GM18511 (cell line): ENCODE measurements around the gene OR14I1.

Source experiments
- ATAC-seq: cut with Tn5 transposase; IDR thresholded peaks from one replicate; pipeline ENCODE4 v1.9.1; 2021; ENCODE audit warnings: mild to moderate bottlenecking, moderate library complexity; ENCODE audit not compliant: unreplicated experiment

Gene OR14I1

DNA sequence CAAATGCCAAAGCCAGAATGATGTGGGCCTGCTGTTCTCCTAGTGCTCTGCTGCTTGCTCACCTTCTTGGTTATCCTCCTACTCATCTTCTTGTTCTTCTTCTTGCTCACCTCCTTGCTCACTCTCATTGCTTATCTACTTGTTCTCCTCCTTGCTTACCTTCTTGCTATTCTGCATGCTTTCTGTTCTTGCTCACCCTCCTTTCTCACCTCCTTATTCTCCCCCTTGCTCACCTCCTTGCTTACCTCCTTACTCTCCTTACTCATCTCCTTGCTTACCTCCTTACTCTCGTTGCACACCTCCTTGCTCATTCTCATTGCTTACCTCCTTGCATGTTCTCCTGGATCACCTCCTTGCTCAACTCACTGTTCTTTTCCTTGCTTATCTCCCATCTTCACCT lies at the start of gene OR14I1:
OR14I1 (minus strand) TSS at position 53 of the 400 bp plus-strand sequence.
- ATAC-seq: no peak

DNA sequence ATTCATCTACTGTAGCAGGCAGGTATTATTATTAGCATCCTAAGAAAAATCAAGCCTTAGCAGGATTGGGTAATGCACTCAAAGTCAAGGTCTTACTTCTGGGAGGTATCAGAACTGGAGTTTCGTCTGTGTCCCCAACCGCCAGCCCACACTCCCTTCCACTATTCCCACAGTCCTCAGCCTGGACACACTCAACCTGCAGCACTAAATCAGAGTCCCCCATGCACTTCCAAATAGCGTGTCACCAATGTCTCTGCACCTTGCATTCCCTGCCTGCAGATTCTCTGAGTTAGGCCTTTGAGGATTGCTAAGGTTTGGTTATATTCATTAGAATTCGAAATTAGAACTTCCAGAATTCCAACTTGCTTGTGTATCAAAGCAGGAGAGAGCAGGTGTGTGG lies 49.1 kb upstream of the OR14I1 start:
- no peak for ATAC-seq

DNA sequence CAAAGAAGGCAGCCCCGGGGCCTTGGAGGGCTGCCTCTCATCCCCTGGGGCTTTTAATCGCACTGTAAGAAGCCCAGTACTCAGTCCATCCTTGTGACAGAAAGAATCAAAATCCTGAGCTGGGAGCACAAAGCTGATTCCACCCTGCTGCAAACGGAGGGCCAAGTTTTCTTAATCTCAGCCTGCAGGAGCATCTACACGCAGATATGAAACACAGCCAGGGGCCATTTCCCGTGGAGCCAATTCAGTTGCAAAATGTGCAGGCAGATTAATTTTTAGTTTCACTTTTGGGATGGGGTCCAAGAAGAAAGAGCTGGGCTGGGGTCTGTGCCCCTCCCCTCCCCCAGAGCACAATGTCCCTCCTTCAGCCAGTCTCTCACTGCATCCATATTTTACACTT lies 48.6 kb upstream of the OR14I1 start:
- ATAC-seq: no peak

DNA sequence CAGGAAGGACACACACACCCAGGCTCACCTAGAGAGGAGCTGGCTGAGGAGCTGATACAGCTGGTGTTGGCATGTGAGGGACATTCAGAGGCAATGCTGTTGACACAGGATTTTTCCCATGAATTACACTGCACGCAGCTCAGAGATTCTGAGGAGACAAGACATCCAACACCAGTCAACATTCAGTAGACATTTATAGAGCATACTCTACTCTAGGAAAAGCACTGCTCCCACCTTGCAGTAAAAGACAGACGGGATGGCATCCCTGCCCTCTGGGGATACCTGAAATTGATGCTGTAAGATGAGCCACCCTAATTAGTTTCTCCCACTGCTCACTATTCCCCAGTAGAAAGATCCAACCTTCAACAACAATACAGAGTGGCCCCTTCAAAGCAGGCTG lies 47.9 kb upstream of the OR14I1 start:
- ATAC-seq: no peak

DNA sequence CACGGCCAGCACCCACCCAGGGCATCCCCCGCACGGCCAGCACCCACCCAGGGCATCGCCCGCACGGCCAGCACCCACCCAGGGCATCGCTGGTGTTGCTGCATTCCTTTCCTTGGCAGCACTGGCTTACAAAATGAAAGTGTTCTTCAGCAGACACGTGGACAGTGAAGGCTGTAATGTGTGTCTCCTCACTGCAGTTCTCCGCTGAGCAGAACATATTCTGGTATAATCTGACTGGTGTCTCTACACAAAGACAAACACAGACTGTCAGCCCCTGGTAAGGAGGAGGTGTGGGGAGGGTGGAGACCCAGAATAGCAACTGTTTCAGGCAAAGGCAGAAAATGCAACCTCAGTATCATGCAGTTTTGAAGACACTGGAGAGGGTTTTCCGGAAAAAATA lies 45.6 kb upstream of the OR14I1 start:
- ATAC-seq: no peak

DNA sequence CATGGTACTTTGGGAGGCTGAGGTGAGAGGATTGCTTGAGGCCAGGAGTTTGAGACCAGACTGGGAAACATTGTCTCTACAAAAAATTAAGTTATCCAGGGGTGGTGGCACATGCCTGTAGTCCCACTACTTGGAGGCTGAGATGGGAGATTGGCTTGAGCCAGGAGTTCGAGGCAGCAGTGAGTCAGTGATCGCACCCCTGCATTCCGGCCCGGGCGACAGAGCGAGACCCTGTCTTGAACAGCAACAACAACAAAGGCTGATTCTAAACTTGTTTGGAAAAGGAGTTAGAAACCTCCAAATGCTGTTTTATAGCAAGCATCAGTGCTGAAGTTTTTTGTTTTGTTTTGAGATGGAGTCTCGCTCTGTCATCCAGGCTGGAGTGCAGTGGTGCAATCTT lies 38.3 kb upstream of the OR14I1 start:
- no peak for ATAC-seq

DNA sequence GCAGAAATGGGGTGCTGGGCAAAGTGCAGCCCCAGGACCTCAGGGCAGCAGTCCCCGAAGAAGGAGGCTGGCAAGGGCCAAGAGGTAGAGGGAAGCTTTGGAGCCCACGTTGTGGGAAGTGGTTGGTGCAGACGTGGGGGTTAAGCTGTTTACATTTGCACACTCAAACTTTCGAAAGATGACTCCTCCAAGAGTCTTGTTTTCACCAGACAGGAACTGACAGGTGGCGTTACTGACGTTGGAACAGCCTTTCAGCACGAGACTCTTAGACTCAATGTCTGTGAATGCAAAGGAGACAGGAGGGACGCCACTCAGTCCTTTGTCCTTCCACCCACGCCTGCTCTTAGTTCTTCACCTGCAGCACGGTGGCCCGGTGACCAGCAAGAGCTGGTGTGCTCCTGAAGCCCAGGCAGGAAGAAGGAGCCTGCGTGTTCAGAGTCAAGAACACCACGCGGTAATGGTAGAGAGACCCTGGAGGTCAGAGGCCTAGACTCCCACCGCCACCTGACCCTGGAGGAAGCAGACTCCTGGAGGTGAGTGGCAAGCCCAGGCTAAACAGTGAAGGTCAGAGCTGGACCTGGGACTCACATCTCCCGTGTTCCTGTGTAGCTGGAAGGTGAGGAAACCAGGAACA lies 37.1 kb upstream of the OR14I1 start:
- no peak for ATAC-seq

DNA sequence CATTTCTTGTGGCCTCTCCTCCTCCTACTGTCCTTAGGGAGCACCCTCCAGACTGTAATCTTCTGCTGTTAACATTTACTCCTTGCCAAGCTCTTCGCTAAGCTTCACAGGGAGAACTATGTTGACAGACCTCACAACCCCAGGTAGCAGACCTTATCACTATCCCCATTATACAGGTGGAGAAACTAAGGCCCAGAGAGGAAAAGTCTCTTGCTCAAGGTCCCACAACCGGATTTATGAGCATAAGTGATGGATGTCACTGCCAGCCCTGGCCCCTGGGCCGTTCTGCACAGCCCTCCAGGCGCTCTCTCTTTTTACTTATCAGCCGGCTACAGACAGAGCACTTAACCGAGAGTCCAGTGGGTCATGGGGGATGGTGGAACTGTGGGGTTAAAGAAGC lies 34.9 kb upstream of the OR14I1 start:
- ATAC-seq: no peak

DNA sequence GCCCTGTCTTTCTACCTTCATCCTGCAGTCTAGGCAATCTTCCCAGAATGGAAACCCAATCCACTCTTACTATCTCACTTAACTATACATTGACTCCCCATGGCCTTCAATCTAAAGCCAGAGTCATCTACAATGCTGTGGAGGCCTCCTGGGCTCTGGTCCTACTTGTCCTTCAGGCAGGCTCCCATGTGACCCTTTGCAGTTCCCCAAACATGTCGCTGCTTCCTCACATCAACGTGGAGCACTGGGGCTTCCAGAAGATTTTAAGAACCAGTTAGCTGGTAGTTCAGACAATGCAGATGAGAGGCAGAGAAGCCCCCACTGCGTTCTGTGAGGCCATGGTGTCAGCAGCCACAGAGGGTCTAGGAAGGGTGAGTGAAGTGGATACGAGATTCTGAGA lies 34.4 kb upstream of the OR14I1 start:
- no peak for ATAC-seq

DNA sequence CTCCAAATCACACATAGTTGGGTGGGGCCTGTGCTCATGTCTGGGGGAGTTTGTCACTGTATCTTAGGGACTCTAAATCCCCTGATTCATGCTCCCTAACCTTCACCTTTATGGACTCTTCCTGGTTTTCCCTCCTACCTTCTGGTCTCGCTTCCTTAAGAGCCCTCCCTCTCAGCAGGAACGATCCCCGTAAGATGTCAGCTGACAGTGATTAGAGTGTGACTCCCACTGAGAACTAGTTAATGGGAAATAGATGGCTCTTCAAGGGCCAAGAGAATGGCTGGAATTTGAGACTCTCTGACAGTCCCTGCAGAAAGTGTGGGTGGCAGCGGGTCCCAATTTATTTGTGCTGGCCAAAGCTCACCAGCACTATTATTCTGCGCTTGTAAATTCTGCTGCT lies 31.0 kb upstream of the OR14I1 start:
- ATAC-seq: no peak

DNA sequence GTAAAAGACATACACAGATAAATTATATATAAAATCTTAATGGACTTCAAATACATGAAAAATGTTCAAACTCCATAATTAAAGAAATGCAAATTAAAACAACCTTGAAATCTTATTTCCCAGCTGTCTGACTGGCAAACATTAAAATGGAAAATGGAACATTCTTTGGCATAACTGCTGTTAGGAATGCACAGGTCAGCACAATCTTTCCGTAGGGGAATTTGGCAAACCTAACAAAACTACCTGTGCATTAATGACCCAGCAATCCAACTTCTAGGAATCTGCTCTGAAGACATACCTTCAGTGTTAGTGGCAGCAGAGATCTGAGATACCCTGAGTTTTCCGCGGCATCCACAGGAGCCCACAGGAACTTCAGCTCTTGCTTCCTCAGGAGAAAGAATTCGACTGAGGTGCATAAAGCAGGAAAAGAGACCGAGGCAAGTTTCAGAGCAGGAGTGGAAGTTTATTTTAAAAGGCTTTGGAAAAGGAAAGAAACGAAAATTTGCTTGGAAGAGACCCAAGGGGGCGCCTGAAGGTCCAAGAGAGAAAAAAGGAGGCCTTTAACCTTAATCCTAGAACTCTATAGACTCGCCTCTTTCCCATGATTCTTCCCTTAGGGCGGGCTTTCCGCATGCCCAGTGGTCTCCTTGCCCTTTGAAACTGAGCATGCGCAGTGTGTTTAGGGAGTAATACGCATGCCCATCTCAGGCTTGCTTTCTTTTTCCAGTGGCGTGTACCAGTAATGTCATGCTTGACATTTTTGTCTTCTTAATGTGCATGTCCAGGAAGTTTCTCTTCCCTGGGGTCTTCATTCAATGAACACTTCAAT lies 28.2 kb upstream of the OR14I1 start:
- ATAC-seq: no peak

DNA sequence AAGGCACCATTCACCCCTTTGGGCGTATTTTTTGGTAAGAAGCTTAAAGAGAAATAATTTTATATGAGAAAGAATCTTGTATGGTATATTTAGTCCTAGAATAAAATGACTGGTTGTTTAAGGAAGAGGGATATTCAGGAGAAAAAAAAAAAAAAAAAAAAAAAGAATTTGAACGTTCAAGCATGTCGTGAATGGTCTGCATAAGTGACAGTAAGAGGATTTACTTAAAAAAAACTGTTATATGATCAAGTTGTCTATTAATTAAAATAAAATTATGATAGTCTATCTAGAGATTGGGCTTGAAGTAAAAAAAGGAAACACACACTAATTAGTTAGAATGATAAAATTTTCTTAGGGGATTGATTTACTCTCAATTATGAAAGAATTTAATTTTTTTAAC lies 11.7 kb upstream of the OR14I1 start:
- ATAC-seq: no peak

DNA sequence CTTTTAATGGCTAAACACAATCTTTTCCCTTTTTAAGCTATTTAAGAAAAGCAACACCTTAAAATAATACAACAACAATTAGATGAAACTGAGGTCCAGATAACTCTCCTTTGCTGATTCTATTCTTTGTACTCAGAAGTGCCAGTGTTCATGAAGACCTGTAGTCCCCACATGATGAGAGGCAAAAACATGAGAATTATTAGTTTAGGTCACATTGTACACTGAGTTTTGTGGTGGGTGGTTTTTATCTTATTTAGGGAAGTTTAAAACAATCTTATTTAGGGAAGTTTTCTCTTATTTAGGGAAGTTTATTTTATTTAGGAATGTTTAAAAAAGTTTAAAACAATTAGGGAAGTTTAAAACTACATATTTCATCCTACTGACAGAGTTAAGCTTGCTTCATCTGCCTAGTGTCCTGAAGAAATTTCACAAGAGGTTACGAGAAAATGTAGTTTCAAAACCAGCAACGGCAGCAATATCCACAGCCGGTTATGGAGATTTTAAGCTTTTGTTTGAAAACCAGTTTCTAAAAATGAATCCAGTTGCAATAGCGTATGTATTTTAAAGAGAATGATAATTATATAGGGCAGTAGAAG lies 7.8 kb upstream of the OR14I1 start:
- no peak for ATAC-seq

DNA sequence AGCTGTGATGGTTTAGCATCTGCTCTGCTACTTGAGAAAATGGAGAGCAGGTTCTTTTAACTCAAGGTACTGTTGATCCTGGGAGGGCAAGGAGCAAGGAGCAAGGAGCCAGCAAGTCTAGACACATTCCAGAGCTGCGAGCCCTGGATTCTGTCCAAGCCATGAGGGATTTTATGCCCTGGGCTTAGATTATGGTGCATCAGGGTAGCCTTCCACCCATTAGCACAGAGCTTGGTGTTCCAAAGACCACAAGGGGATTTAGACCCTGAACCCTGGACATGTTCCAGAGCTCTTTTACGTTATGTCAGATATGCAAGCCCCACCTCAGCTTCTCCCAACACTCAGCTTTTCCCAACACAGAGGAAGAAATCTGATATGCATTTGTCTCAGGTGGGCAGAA lies 2.0 kb upstream of the OR14I1 start:
- no peak for ATAC-seq

DNA sequence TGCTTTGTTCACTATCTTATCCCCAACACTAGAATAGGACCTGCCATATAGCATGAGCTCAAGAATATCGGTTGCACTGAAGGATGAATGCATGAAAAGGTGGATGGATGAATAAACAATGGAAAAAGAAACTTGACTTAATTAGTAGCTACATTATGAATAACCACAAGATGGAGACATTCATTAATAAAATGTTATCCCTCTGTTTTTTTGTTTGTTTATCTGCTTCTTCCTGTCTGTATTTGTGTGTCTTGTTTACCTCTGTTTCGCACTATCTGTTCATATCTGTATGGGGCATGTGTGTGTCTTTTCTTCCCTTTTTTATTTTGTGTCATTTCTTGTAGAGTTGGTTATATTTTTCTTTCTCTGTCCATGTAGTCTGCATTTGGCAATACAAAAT lies 1.1 kb upstream of the OR14I1 start:
- no peak for ATAC-seq

DNA sequence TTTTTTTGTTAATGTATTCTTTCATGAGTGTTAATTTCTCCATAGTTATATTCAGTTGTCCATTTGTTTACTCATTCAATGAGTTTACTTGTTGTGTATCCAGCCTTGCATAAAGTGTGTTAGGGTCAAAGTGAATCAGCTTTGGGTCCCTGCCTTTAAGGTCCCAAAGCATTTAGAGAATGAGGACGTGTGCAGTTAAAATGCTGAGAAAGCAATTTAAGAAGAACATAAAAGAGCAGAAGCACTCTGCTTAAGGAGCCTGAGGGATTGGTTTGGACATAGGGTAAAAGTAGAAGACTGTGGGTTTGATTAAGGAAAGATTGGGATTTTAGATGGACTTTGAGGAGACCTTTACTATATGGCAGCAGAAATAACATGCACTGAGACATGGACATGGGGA lies 3.5 kb downstream of the OR14I1 start:
- ATAC-seq: no peak

DNA sequence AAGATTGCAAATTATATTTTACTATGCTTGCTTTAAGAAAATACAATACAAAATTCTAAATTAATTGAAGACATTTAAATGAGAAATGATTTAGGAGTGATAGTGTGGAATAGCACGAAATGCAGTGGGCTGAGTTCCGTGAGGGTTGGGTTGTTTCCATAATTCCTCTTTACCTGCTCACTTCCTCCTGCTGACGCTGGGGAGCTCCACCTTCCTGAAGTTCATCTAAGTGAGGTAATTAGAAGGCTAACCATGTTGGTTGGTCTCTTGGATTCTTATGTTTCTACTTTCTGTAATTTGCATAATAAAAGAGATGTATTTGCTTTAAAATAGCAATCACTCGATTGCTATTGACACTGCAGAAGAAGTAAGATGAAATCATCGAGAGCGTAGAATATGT lies 4.7 kb downstream of the OR14I1 start:
- no peak for ATAC-seq

DNA sequence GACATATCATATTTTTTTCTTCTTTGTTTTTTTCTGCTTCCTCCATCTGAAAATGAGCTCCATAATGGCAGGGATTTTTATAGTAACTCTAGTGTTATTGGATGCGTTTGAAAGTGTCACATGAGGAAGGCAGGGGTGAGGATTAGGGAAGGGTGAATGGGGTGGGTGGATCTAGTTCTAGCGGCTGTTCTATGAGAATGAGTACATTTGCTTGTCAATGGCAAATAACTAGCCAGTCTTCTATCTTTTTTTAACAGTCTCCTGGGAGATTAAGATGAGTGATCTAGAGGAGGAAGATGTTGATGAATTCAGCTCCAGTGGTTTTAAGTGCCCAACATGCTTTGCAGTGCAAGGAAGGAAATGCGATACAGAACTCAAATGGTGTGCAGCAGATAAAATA lies 5.8 kb downstream of the OR14I1 start:
- ATAC-seq: no peak

DNA sequence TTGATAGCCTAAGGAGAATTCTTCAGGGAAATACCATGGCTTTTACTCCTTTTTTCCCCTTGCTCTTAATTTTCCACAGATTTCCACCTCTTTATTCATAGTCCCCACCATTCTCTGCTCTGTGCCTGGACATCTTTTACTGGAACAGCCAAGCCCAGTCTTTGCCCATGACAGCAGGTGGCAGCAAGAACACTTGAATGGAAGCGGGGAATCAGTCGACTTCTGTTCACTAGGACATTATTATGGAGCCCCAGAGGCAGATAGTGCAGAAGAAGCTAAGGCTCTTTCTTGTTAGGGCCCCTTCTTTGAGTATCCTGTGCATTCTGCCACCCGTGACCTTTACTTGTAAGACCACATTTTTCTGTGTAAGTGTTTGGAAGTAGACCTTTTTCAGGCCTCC lies 6.3 kb downstream of the OR14I1 start:
- peak; percentile 52 for ATAC-seq

DNA sequence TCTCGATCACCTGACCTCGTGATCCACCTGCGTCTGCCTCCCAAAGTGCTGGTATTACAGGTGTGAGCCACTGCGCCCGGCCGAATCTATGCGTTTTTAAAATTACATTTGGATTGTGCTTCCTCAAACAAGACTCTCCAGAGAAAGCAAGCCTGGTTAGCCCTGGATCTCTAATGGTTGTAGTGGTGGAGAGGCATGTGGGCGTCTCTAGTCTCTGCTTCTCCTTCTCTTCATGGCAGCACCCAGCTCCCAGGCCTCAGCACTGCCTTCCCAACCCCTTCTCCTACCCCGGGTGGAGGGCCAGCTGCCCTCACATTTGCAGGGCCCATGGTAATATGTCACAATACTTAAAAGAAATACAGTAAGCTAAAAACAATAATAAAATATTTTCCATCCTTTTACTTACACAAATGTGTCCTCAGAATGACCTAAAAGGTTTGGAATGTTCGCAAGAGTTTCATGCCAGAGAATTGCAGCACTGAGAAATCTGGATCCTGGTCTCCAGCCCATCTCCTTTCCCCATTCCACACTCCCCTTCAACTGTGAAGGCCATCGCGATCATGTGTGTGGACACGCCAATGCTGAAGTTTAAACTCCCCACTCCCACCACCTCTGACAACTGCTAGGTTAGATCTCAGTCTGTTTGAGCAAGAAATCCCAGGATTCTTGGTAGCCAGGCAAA lies 7.0 kb downstream of the OR14I1 start:
- no peak for ATAC-seq

DNA sequence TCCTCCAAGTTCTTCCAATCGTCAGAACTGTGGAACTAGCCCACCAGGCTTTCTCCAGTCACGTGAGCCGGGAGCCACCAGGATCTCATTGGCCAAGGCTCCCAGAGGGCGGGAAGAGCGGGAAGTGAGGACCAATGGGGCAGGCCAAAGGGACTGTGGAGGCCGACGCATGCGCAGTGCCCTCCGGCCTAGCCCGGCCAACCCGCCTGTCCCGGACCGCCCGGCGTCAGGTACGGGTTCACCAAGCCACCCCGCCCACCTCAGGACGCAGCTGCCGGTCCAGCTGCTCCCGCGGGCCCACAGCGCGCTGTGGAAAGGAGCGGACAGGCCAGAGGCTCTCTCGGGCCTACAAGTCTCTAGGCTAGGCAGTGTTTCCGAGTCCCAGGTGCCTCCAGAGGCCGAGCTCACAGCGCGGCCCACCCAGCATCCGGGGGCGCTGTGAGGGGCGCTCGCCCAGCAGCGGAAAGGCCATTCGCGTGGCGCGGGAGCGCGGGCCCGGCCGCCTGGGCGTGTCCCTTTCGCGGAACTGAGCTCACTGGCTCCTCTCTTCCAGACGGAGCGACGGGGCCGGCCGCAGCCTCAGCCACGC lies 10.9 kb downstream of the OR14I1 start:
- no peak for ATAC-seq
